Activated T-helper 1 cell treated with anti-CD3 and anti-CD28 coated beads, Interleukin-12 subunit alpha, Interleukin-12 subunit beta, Interleukin-2, Interleukin-4 antibody, amounts not matched to agents 30 ng/mL and 10 ng/mL and 1 ng/mL, durations not matched to agents 14 hours and 24 hours and 36 hours (primary cell): ENCODE results near the gene DOCK1. TPM values are rescaled to one million over a fixed set of nuclear protein-coding genes. Genes with fewer than 3 reads are reported as not detected.

Experiments
- DNase-seq: peaks from one replicate; pipeline ENCODE4 v3.0.0; 2021; ENCODE audit warnings: low spot score
- H3K27ac Mint-ChIP-seq: one replicate; pipeline ENCODE4 v1.8.0; 2021; ENCODE audit warnings: mild to moderate bottlenecking, mixed read lengths
- H3K27me3 Mint-ChIP-seq: one replicate; pipeline ENCODE4 v1.8.0; 2022; ENCODE audit warnings: mild to moderate bottlenecking, moderate library complexity, mixed read lengths; ENCODE audit not compliant: insufficient read depth
- H3K36me3 Mint-ChIP-seq: one replicate; pipeline ENCODE4 v1.8.0; 2021; ENCODE audit warnings: low read depth, mixed read lengths
- H3K4me1 Mint-ChIP-seq: one replicate; pipeline ENCODE4 v1.8.0; 2021; ENCODE audit warnings: low read depth, mixed read lengths
- H3K4me3 Mint-ChIP-seq: one replicate; pipeline ENCODE4 v1.8.0; 2021; ENCODE audit warnings: mild to moderate bottlenecking, moderate library complexity, mixed read lengths
- H3K9me3 Mint-ChIP-seq: one replicate; pipeline ENCODE4 v1.8.0; 2021; ENCODE audit warnings: mixed read lengths
- intact Hi-C: fragments of 100-400 bp; cut with micrococcal nuclease; formaldehyde crosslinking; loops from one replicate; pipeline ENCODE4 v1.15.1; 2024
- total RNA-seq: library from RNA; stranded (reverse); gene quantifications from 2 replicates; pipeline ENCODE4 v1.2.3, GENCODE V29; 2022

DOCK1 gene
- total RNA-seq, 1 donor from 2014 or later, result 0.75 TPM

DNA sequence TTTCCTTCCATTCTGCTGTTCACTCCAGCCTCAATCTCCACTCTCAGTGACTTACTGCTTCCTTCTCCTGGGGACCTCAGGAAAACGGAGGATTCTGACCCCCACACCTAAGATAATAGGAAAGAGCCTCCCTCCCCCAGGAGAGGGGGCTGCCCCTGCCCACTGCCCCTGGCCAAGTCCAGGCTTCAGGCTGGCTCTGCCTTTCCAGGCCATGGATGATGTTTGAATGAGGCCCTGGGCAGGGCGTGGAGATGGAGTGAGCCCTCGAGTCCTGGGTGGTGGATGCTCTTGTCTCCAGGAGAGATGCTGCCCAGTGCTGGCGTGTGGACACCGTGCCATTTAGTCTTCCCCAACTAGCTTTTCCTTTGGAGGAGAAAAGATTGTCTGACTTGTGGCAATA lies 184.2 kb downstream of the DOCK1 start:
- H3K4me3 Mint-ChIP-seq, result no peak overlapping the region
- no peaks in the 10 kb centered on the region for H3K27me3 Mint-ChIP-seq
- H3K27ac Mint-ChIP-seq, result no peak overlapping the region
- no peaks in the 10 kb centered on the region for H3K4me1 Mint-ChIP-seq
- H3K9me3 Mint-ChIP-seq, result no peaks in the 10 kb centered on the region
- H3K36me3 Mint-ChIP-seq, result no peaks in the 10 kb centered on the region
- intact Hi-C loops, result no loop called here
- no peak for DNase-seq

DNA sequence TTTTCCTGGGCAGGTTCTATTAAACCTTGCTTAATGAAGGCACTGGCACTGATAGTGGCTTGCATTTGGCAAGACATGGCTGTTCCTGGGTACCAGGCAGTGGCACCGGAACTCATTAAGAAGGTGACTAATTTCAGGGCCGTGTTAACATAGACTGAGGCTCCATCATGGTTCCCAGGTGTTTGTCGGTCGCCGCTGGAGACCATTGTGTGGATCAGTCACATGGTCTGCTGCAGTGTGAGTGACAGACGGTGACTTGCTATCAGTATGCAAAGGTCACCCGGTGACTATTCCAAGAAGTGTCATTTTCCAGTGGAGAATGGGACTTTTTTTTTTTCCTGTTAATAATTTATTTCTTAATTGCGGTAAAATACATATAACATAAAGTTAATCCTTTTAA lies 184.9 kb downstream of the DOCK1 start:
- H3K9me3 Mint-ChIP-seq, result no peaks in the 10 kb centered on the region
- no peak overlapping the region for H3K27ac Mint-ChIP-seq
- H3K27me3 Mint-ChIP-seq, result no peaks in the 10 kb centered on the region
- no peaks in the 10 kb centered on the region for H3K36me3 Mint-ChIP-seq
- DNase-seq, result no peak
- no peaks in the 10 kb centered on the region for H3K4me1 Mint-ChIP-seq
- no peak overlapping the region for H3K4me3 Mint-ChIP-seq
- intact Hi-C loops, result no loop called here

DNA sequence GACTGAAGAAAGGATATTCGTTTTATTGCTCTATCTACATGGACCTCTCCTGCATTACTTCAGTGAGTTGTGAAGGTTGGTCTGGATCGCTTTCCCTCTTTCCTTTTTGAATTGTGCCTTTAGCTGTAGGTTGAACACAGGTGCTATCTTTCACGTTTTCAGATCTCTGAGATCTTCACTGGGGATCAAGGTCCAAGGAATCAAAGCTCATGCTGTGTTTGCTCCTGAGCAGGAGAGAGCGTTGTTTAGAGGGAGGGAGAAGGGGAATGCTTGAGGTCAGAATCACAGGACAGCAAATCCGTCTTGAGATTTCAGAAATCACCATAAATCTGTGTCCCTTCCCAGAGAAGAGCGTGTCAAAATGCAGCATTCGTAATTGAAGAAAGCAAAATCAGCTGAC lies 186.1 kb downstream of the DOCK1 start:
- no peaks in the 10 kb centered on the region for H3K9me3 Mint-ChIP-seq
- H3K27ac Mint-ChIP-seq, result no peak overlapping the region
- intact Hi-C loops, result no loop called here
- H3K4me1 Mint-ChIP-seq, result no peaks in the 10 kb centered on the region
- no peak overlapping the region for H3K4me3 Mint-ChIP-seq
- no peaks in the 10 kb centered on the region for H3K36me3 Mint-ChIP-seq
- DNase-seq, result no peak
- H3K27me3 Mint-ChIP-seq, result no peaks in the 10 kb centered on the region

DNA sequence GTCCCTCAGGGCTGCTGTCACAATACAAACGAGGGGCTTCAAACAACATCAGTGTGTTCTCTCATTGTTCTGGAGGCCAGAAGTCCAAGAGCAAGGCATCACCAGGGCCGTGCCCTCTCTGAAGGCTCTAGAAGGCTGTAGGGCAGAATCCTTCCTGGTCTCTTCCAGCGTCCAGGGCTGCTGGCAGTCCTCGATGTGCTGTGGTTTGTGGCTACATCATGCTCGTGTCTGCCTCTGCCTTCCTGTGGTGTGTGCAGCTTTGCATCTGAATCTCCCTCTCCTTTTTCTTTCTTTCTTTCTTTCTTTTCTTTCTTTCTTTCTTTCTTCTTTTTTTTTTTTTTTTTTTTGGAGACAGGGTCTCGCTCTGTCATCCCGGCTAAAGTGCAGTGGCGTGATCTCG lies 187.7 kb downstream of the DOCK1 start:
- no peaks in the 10 kb centered on the region for H3K4me1 Mint-ChIP-seq
- H3K36me3 Mint-ChIP-seq, result no peaks in the 10 kb centered on the region
- H3K27me3 Mint-ChIP-seq, result no peaks in the 10 kb centered on the region
- intact Hi-C loops, result no loop called here
- DNase-seq, result no peak
- no peaks in the 10 kb centered on the region for H3K9me3 Mint-ChIP-seq
- no peak overlapping the region for H3K27ac Mint-ChIP-seq
- no peak overlapping the region for H3K4me3 Mint-ChIP-seq

DNA sequence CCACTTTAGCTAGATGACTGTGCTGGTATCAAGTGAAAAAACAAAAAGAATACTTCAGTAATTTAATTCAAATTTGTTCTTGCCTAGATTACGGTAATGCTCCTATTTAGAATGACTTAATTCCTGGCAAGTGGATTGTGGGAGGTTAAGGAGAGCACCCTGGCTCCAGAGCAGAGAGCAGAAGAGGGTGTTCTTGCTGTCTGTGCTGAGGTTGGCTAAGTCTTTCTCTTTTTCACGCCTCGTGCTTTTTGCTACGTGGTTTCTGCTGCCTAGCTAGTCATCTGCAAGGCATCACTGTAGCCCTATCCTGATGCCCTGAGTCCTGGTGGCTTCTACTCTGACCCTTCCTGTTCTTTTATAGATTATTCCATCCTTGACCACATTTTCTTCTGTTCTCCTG lies 189.8 kb downstream of the DOCK1 start:
- intact Hi-C loops, result no loop called here
- Mint-ChIP-seq H3K27me3 (no peaks in the 10 kb centered on the region), H3K9me3 (peaks cover 3% of the 10 kb centered on the region), H3K4me1 (no peaks in the 10 kb centered on the region), H3K4me3 (no peak overlapping the region), H3K36me3 (no peaks in the 10 kb centered on the region), H3K27ac (no peak overlapping the region)
- DNase-seq, result no peak

DNA sequence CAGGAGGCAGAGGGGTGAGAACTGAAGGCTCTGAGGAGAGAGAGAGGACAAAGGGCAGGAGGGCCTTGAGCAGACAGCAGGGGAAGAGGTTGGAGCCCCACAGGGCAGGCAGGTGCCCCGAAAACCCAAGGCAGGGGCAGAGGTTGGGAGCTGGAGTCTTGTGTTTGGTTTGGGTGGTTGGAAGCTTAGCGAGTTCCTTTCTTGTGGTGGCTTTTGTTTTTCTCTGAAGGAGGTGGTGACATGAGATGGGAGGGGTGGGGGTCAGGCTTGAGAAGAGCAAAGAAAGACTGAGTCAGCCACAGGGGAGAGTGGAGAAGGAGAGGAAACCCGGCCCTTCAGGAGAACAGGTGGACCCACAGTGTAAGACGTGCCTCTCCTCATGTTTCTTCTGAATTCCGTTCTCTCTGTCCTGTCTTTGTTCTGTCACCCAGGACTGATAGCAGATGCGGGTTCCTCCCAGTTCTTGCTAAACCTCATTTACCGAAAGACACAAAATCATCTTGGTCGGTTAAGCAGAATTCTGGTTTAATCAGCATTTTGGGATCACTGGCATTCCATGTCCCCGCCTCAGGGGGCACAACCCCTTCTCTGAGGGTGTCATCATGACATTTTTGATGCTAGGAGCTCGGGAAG lies 195.9 kb downstream of the DOCK1 start:
- H3K27me3 Mint-ChIP-seq, result no peaks in the 10 kb centered on the region
- intact Hi-C loops, result no loop called here
- no peak overlapping the region for H3K4me3 Mint-ChIP-seq

DNA sequence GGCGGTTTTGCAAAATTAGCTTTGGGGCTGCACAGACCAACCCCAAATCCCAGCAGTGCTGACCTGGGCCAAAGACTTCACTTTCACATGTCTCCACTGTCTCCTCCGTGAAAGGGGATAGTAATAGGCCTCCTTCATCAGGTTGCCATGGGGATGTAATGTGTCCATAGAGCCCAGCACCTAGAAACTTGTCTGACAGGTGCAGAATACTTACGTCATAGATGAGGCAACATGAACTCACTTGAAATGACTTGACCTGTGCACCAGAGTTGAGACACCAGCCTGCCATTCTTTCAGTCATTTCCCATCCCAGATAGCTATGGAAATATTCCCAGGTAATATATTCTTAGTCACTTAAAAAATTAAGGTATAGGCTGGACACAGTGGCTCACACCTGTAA lies 196.9 kb downstream of the DOCK1 start:
- Mint-ChIP-seq H3K36me3 (no peaks in the 10 kb centered on the region), H3K27me3 (no peaks in the 10 kb centered on the region), H3K4me3 (no peak overlapping the region), H3K9me3 (peaks cover 3% of the 10 kb centered on the region), H3K4me1 (no peaks in the 10 kb centered on the region), H3K27ac (no peak overlapping the region)
- DNase-seq, result no peak
- intact Hi-C loops, result no loop called here

More for the DNA sequence above, 195.9 kb downstream of the DOCK1 start:
- no peak overlapping the region for H3K27ac Mint-ChIP-seq
- no peak for DNase-seq
- peaks cover 3% of the 10 kb centered on the region for H3K9me3 Mint-ChIP-seq
- H3K4me1 Mint-ChIP-seq, result no peaks in the 10 kb centered on the region
- no peaks in the 10 kb centered on the region for H3K36me3 Mint-ChIP-seq

DNA sequence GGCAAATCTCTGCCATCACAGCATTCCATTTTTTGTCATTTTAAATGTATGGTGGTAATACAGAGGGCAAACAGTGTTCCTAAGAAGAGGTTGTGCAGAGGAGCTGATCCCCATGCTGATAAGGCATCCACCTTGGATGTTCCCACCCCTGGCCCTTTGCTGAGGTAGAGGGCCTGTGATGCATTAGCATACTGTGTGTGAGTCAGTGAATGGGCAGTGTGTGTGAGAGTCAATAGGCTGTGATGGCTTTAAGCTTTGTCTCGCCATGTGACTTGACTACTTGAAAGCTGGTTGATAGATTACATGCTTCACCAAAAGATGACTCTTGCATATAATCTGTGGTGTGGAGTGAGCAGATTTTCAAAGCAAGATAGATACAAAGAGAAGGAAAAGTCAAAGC lies 209.9 kb downstream of the DOCK1 start:
- no peaks in the 10 kb centered on the region for H3K9me3 Mint-ChIP-seq
- no peaks in the 10 kb centered on the region for H3K4me1 Mint-ChIP-seq
- H3K4me3 Mint-ChIP-seq, result no peak overlapping the region
- H3K27ac Mint-ChIP-seq, result no peak overlapping the region
- no peaks in the 10 kb centered on the region for H3K27me3 Mint-ChIP-seq
- no peaks in the 10 kb centered on the region for H3K36me3 Mint-ChIP-seq
- intact Hi-C loops, result no loop called here
- no peak for DNase-seq

DNA sequence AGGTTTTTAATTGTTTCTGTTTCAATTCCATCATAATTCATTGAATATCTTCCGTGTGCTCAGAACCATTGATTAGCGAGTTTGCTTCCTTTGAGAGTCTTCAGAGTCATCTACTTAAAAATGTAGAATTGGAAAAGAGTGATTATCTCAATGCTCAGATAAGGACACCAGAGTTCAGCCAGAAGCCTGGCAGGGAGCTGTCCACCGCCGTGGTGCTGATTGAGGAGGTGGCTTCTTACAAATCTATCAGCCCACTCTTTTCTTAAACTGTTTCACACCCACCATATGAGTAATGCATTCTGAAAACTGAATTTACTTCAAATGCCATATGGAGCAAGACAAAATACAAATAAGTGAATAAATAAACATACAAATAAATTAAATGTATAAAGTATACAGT lies 211.9 kb downstream of the DOCK1 start:
- Mint-ChIP-seq H3K27me3 (no peaks in the 10 kb centered on the region), H3K27ac (no peak overlapping the region), H3K36me3 (no peaks in the 10 kb centered on the region), H3K4me3 (no peak overlapping the region), H3K9me3 (no peaks in the 10 kb centered on the region), H3K4me1 (no peaks in the 10 kb centered on the region)
- intact Hi-C loops, result no loop called here
- DNase-seq, result peak; percentile 15

DNA sequence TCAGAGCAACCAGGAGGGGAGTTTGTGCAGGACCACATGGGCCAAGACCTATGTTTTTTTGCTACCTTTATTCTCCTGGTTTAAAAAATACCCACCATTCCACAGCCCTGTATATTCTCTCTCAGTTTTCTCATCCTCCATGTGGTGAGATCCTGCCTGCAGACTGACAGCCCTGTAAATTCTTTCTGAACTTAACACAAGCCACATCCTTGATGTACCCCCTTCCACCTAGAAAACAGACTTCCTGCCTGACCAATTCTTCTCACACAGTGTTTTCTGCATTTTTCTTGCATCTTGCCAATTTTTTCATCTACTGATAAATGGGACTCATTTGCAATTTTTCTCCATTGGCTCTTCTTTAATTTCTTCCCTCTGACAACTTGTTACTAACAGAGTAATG lies 212.8 kb downstream of the DOCK1 start:
- Mint-ChIP-seq H3K4me3 (no peak overlapping the region), H3K36me3 (no peaks in the 10 kb centered on the region), H3K4me1 (no peaks in the 10 kb centered on the region), H3K9me3 (no peaks in the 10 kb centered on the region), H3K27ac (no peak overlapping the region), H3K27me3 (no peaks in the 10 kb centered on the region)
- intact Hi-C loops, result no loop called here
- DNase-seq, result no peak

DNA sequence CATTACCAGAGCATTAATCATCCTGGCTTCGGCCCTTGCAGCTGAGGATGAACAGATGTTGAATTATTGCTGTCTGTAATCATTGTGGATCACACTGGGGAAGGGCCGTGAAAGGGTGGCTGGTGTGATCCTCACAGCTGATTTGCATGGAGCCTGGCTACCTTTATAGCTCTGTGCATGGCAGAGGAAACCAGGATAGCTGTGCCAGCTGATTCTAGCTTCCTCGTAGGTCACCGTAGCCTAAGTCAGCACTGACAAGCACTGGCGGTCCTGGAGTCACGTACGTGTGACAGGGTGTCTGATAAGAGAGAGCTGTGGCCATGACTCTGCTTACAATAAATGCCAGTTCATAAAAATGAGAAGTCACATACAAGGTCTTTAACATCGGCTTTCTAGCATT lies 214.7 kb downstream of the DOCK1 start:
- Mint-ChIP-seq H3K27ac (no peak overlapping the region), H3K4me1 (no peaks in the 10 kb centered on the region), H3K4me3 (no peak overlapping the region), H3K27me3 (peaks cover 3% of the 10 kb centered on the region), H3K36me3 (no peaks in the 10 kb centered on the region), H3K9me3 (no peaks in the 10 kb centered on the region)
- intact Hi-C loops, result no loop called here
- no peak for DNase-seq

DNA sequence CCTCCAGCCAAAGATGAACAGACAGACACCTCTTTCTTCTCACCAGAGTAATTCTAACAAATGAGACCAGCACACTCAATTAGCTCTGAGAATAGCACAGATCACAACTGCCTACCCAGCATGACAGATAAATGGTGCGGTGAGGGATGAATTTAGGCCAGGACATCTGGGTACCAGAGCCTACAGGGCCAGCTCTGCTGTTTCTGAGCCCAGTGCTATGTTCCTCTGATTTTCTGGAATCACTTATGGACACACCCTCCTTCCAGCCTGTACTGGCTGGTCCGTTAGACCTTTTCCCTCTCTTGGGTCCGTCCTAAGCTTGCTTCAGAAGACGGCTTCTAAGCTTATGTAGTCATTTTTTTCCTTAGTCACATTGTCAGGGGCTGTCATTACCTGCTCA lies 217.6 kb downstream of the DOCK1 start:
- Mint-ChIP-seq H3K9me3 (no peaks in the 10 kb centered on the region), H3K27ac (no peak overlapping the region), H3K27me3 (peaks cover 3% of the 10 kb centered on the region), H3K4me1 (no peaks in the 10 kb centered on the region), H3K36me3 (no peaks in the 10 kb centered on the region), H3K4me3 (no peak overlapping the region)
- no peak for DNase-seq
- intact Hi-C loops, result no loop called here

DNA sequence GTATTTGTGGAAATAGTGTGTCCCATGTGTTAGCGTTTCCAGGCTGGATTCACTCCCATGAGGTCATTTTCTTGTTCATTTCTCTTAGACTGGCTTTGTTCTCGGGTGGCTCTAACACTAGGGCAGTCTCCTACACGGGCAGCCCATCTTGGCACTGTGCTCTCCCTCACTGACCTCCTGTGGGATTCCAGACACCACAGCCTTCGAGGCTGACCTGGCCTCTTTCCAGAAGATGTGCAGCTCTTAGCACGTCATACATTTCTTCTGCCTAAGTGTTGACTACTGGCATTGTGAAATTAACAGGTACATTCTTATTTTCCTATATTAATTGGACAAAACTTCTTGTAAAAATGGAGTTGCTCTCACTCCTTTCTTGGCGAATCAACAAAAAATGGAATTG lies 218.4 kb downstream of the DOCK1 start:
- no peak for DNase-seq
- intact Hi-C loops, result no loop called here
- Mint-ChIP-seq H3K36me3 (no peaks in the 10 kb centered on the region), H3K9me3 (no peaks in the 10 kb centered on the region), H3K4me3 (no peak overlapping the region), H3K27ac (no peak overlapping the region), H3K4me1 (no peaks in the 10 kb centered on the region), H3K27me3 (peaks cover 3% of the 10 kb centered on the region)

DNA sequence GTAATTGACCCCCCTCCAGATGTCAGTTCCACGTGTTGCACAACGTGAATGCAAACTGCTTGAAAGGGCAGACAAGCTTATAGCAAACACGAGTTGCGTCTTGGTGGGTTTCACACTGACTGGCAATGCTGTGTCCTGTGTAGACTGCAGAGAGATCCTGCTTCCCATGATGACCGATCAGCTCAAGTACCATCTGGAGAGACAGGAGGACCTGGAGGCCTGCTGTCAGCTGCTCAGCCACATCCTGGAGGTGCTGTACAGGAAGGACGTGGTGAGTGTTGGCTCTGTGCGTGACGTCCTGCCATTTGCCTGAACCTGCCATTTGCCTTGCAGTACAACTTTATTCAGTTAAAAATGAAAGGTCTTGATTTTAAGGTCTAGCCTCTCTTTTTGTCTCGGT lies 220.1 kb downstream of the DOCK1 start:
- DNase-seq, result no peak
- Mint-ChIP-seq H3K27me3 (peaks cover 3% of the 10 kb centered on the region), H3K4me1 (no peaks in the 10 kb centered on the region), H3K4me3 (no peak overlapping the region), H3K9me3 (no peaks in the 10 kb centered on the region), H3K36me3 (no peaks in the 10 kb centered on the region), H3K27ac (no peak overlapping the region)
- intact Hi-C loops, result no loop called here
